DOHH2 (cell line): Measurements from ENCODE around the gene CLPSL2.

Experiments used
- H3F3A ChIP-seq: fragments of 200-600 bp; sonication (generic), shearing (Covaris generic); 2 replicates; pipeline ENCODE4 v1.6.0; 2016; ENCODE audit warnings: antibody characterized with exemption, mild to moderate bottlenecking; ENCODE audit not compliant: control insufficient read depth, insufficient read depth
- H3K27ac ChIP-seq: fragments of 200-600 bp; sonication (generic); 2 replicates; pipeline ENCODE4 v1.5.1; 2014; ENCODE audit warnings: low read depth, mild to moderate bottlenecking, low read length, moderate library complexity
- H3K27me3 ChIP-seq: fragments of 200-600 bp; sonication (generic); 2 replicates; pipeline ENCODE4 v1.6.1; 2014; ENCODE audit warnings: mild to moderate bottlenecking, low read length, mixed read lengths; ENCODE audit not compliant: control insufficient read depth
- H3K36me3 ChIP-seq: fragments of 200-600 bp; sonication (generic); 2 replicates; pipeline ENCODE4 v1.6.1; 2014; ENCODE audit warnings: mild to moderate bottlenecking, low read length, moderate library complexity, mixed read lengths; ENCODE audit not compliant: control insufficient read depth
- H3K4me1 ChIP-seq: fragments of 200-600 bp; sonication (generic); 2 replicates; pipeline ENCODE4 v1.6.1; 2014; ENCODE audit warnings: mild to moderate bottlenecking, low read length, mixed read lengths; ENCODE audit not compliant: control insufficient read depth
- H3K4me2 ChIP-seq: fragments of 200-600 bp; sonication (generic); 2 replicates; pipeline ENCODE4 v1.6.0; 2014; ENCODE audit warnings: mild to moderate bottlenecking, low read length, moderate library complexity
- H3K4me3 ChIP-seq: fragments of 200-600 bp; sonication (generic); 2 replicates; pipeline ENCODE4 v1.5.1; 2014; ENCODE audit warnings: mild to moderate bottlenecking, low read length, mixed read lengths
- H3K79me2 ChIP-seq: fragments of 200-600 bp; sonication (generic); 2 replicates; pipeline ENCODE4 v1.6.1; 2014; ENCODE audit warnings: mild to moderate bottlenecking, low read length, mixed read lengths; ENCODE audit not compliant: control insufficient read depth
- H3K9me2 ChIP-seq: fragments of 200-600 bp; sonication (generic); replicated peaks from 2 replicates; pipeline ENCODE4 v1.6.1; 2014; ENCODE audit warnings: mild to moderate bottlenecking, low read length, mixed read lengths; ENCODE audit not compliant: control insufficient read depth
- H3K9me3 ChIP-seq: fragments of 200-600 bp; sonication (generic); 2 replicates; pipeline ENCODE4 v1.6.1; 2014; ENCODE audit warnings: antibody characterized with exemption, low read length, mixed read lengths; ENCODE audit not compliant: control insufficient read depth, insufficient read depth
- H4K20me1 ChIP-seq: fragments of 200-600 bp; sonication (generic); 2 replicates; pipeline ENCODE4 v1.6.0; 2014; ENCODE audit warnings: low read depth, mild to moderate bottlenecking, antibody characterized with exemption, low read length, moderate library complexity; ENCODE audit not compliant: control insufficient read depth, insufficient read depth
- CTCF ChIP-seq: fragments of 200-600 bp; sonication (generic); IDR thresholded peaks from one replicate; pipeline ENCODE4 v1.5.1; 2014; ENCODE audit warnings: antibody characterized with exemption, mild to moderate bottlenecking, low read depth, low read length; ENCODE audit not compliant: poor library complexity, severe bottlenecking
- EZH2phosphoT487 ChIP-seq: fragments of 200-600 bp; sonication (generic); IDR thresholded peaks from 2 replicates; pipeline ENCODE4 v1.6.1; 2017; ENCODE audit warnings: borderline replicate concordance, mild to moderate bottlenecking, antibody characterized with exemption, low read length, moderate library complexity, mixed read lengths

The CLPSL2 gene

GRCh38 chr6:35776364-35777215 is at the start of gene CLPSL2:
Gene CLPSL2 (plus strand): TSS chr6:35776598. CDS start chr6:35776619, 21 bp downstream.
- Histone ChIP-seq H4K20me1 (no peaks in the 10 kb centered on the region), H3K27ac (no peak within 1 kb of the TSS), H3K4me1 (0 out of 2 replicates have a peak, but pooled peaks cover 4% of the 10 kb centered on the region), H3K9me2 (no peaks in the 10 kb centered on the region), H3K27me3 (peaks cover 19% of the 10 kb centered on the region), H3K9me3 (no peaks in the 10 kb centered on the region), H3K36me3 (no peaks in the 10 kb centered on the region), H3F3A (no peaks in the 10 kb centered on the region), H3K79me2 (no peaks in the 10 kb centered on the region), H3K4me2 (peak within 1 kb of the TSS; percentile 48), H3K4me3 (peak within 1 kb of the TSS; percentile 27)
- no peak for TF ChIP-seq CTCF
- peak; percentile 47; the same call in 1 of the 2 replicates for TF ChIP-seq EZH2phosphoT487

DNA sequence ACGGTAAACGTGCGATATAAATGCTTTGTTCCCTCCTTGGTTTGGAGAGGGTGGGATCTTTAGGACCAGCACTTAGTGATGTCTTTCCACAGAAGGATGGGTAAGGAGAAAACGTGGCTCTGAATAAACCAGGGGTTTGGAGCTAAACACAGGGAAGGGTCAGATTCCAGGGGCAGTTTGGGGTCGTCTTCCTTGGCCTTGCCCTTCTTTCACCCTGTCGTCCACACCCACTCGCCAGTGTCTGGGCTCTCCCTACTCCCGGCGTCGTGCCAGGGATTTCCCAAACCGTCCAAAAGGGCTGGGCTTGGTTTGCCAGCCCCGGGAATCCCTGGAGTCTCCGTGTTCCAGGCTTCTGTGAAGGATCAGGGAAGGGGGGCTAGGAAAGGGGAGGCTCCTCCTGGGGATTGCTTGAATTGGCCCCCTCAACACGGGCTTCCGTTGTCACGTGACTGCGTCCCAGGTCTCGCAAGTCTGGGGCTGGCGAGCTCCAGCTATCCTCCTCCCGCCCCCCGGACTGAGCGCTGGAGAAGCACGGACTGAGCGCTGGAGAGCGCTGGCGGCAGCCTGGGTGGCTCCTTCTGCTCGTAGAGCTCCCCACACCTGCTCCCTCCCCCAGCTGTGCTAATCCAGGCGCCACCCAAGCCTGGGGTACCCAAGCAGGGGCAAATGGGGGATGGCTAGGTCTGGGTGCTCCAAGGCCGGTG is 49.0 kb upstream of the CLPSL2 start:
- H3K27me3 ChIP-seq = no peaks in the 10 kb centered on the region
- peaks cover 26% of the 10 kb centered on the region for H3F3A ChIP-seq
- no peaks in the 10 kb centered on the region for H3K9me3 ChIP-seq
- H3K4me3 ChIP-seq = peak overlapping the region; percentile 89
- no peaks in the 10 kb centered on the region for H3K9me2 ChIP-seq
- H3K79me2 ChIP-seq = no peaks in the 10 kb centered on the region
- TF ChIP-seq CTCF = no peak
- no peak for TF ChIP-seq EZH2phosphoT487
- H3K4me2 ChIP-seq = peak overlapping the region; percentile 73
- H3K27ac ChIP-seq = peak overlapping the region; percentile 87
- H3K4me1 ChIP-seq = peaks cover 65% of the 10 kb centered on the region
- H4K20me1 ChIP-seq = no peaks in the 10 kb centered on the region
- H3K36me3 ChIP-seq = no peaks in the 10 kb centered on the region

GRCh38 chr6:35727935-35728682 is 48.3 kb upstream of the CLPSL2 start:
- Histone ChIP-seq H3K27ac (peak overlapping the region; percentile 87), H3K27me3 (no peaks in the 10 kb centered on the region), H4K20me1 (no peaks in the 10 kb centered on the region), H3K4me3 (peak overlapping the region; percentile 89), H3K4me1 (peaks cover 72% of the 10 kb centered on the region), H3K9me2 (no peaks in the 10 kb centered on the region), H3K4me2 (peak overlapping the region; percentile 73), H3F3A (peaks cover 26% of the 10 kb centered on the region), H3K79me2 (no peaks in the 10 kb centered on the region), H3K36me3 (no peaks in the 10 kb centered on the region), H3K9me3 (no peaks in the 10 kb centered on the region)
- TF ChIP-seq CTCF = no peak
- TF ChIP-seq EZH2phosphoT487 = no peak
